ENCODE results near the gene E2F4.

- TF ChIP-seq RAD21 (IDR thresholded peaks at IDR 0.05 in 1 of 2, conservative IDR thresholded peaks at IDR 0.05 in 1 of 2; ENCODE audit: low read depth in 2 of 2, low read length in 2 of 2) (no peak), MAFK (IDR thresholded peaks at IDR 0.05; ENCODE audit: low read depth, low read length) (no peak), EZH2 (IDR thresholded peaks at IDR 0.05; ENCODE audit: low read depth, low read length, severe bottlenecking) (no peak), CTCF (IDR thresholded peaks at IDR 0.05; ENCODE audit: control extremely low read depth in 1 of 3, insufficient read depth in 1 of 3, low read depth in 1 of 3, low read length in 3 of 3) (no peak), KDM1A (IDR thresholded peaks at IDR 0.05; ENCODE audit: borderline replicate concordance, low read length) (no peak), ZNF274 (IDR thresholded peaks at IDR 0.05; ENCODE audit: borderline replicate concordance, extremely low read depth, low read length) (no peak)
Measured at GRCh38 chr16:67215706-67216105, 23.8 kb downstream of the E2F4 start.
